HG02610 (cell line): ENCODE measurements around the gene ROM1.
A peak's percentile ranks its signal among the peaks of the same experiment; 100 is the strongest.
"Not testable (repeated sequence)": the region's sequence is repeated elsewhere in the genome, so short reads cannot be mapped to it uniquely, and the experiment has no call there.

Experiments
- ATAC-seq: cut with Tn5 transposase; IDR thresholded peaks from one replicate; pipeline ENCODE4 v1.9.1; 2021; ENCODE audit warnings: mild to moderate bottlenecking, moderate library complexity; ENCODE audit not compliant: unreplicated experiment

The ROM1 gene

GRCh38 chr11:62648185-62648966, 35.3 kb downstream of the ROM1 start:
- ATAC-seq = no peak

- no peak for ATAC-seq
Observed at GRCh38 chr11:62648967-62649364, 35.9 kb downstream of the ROM1 start.

GRCh38 chr11:62649486-62649885, 36.4 kb downstream of the ROM1 start:
- no peak for ATAC-seq

GRCh38 chr11:62650283-62650682, 37.2 kb downstream of the ROM1 start:
- ATAC-seq = not testable (repeated sequence)

- ATAC-seq = peak; percentile 12
Observed at GRCh38 chr11:62652161-62653006, 39.3 kb downstream of the ROM1 start.

GRCh38 chr11:62654297-62654696, 41.2 kb downstream of the ROM1 start:
- no peak for ATAC-seq

- ATAC-seq = no peak
Observed at GRCh38 chr11:62656796-62657429, 43.9 kb downstream of the ROM1 start.

- ATAC-seq = peak; percentile 24
Observed at GRCh38 chr11:62664405-62665074, 51.5 kb downstream of the ROM1 start.
